DOHH2 (cell line): ENCODE results near the gene NEGR1.

Experiments
- H3F3A ChIP-seq: fragments of 200-600 bp; sonication (generic), shearing (Covaris generic); 2 replicates; pipeline ENCODE4 v1.6.0; 2016; ENCODE audit warnings: antibody characterized with exemption, mild to moderate bottlenecking; ENCODE audit not compliant: control insufficient read depth, insufficient read depth
- H3K27ac ChIP-seq: fragments of 200-600 bp; sonication (generic); 2 replicates; pipeline ENCODE4 v1.5.1; 2014; ENCODE audit warnings: low read depth, mild to moderate bottlenecking, low read length, moderate library complexity
- H3K27me3 ChIP-seq: fragments of 200-600 bp; sonication (generic); 2 replicates; pipeline ENCODE4 v1.6.1; 2014; ENCODE audit warnings: mild to moderate bottlenecking, low read length, mixed read lengths; ENCODE audit not compliant: control insufficient read depth
- H3K36me3 ChIP-seq: fragments of 200-600 bp; sonication (generic); 2 replicates; pipeline ENCODE4 v1.6.1; 2014; ENCODE audit warnings: mild to moderate bottlenecking, low read length, moderate library complexity, mixed read lengths; ENCODE audit not compliant: control insufficient read depth
- H3K4me1 ChIP-seq: fragments of 200-600 bp; sonication (generic); 2 replicates; pipeline ENCODE4 v1.6.1; 2014; ENCODE audit warnings: mild to moderate bottlenecking, low read length, mixed read lengths; ENCODE audit not compliant: control insufficient read depth
- H3K4me2 ChIP-seq: fragments of 200-600 bp; sonication (generic); 2 replicates; pipeline ENCODE4 v1.6.0; 2014; ENCODE audit warnings: mild to moderate bottlenecking, low read length, moderate library complexity
- H3K4me3 ChIP-seq: fragments of 200-600 bp; sonication (generic); 2 replicates; pipeline ENCODE4 v1.5.1; 2014; ENCODE audit warnings: mild to moderate bottlenecking, low read length, mixed read lengths
- H3K79me2 ChIP-seq: fragments of 200-600 bp; sonication (generic); 2 replicates; pipeline ENCODE4 v1.6.1; 2014; ENCODE audit warnings: mild to moderate bottlenecking, low read length, mixed read lengths; ENCODE audit not compliant: control insufficient read depth
- H3K9me2 ChIP-seq: fragments of 200-600 bp; sonication (generic); replicated peaks from 2 replicates; pipeline ENCODE4 v1.6.1; 2014; ENCODE audit warnings: mild to moderate bottlenecking, low read length, mixed read lengths; ENCODE audit not compliant: control insufficient read depth
- H3K9me3 ChIP-seq: fragments of 200-600 bp; sonication (generic); 2 replicates; pipeline ENCODE4 v1.6.1; 2014; ENCODE audit warnings: antibody characterized with exemption, low read length, mixed read lengths; ENCODE audit not compliant: control insufficient read depth, insufficient read depth
- H4K20me1 ChIP-seq: fragments of 200-600 bp; sonication (generic); 2 replicates; pipeline ENCODE4 v1.6.0; 2014; ENCODE audit warnings: low read depth, mild to moderate bottlenecking, antibody characterized with exemption, low read length, moderate library complexity; ENCODE audit not compliant: control insufficient read depth, insufficient read depth
- EZH2phosphoT487 ChIP-seq: fragments of 200-600 bp; sonication (generic); IDR thresholded peaks from 2 replicates; pipeline ENCODE4 v1.6.1; 2017; ENCODE audit warnings: borderline replicate concordance, mild to moderate bottlenecking, antibody characterized with exemption, low read length, moderate library complexity, mixed read lengths
- TF ChIP-seq, protein P1 (sequence below): fragments of 200-600 bp; sonication (generic); IDR thresholded peaks from one replicate; pipeline ENCODE4 v1.5.1; 2014; ENCODE audit warnings: antibody characterized with exemption, mild to moderate bottlenecking, low read depth, low read length; ENCODE audit not compliant: poor library complexity, severe bottlenecking

The NEGR1 gene

DNA sequence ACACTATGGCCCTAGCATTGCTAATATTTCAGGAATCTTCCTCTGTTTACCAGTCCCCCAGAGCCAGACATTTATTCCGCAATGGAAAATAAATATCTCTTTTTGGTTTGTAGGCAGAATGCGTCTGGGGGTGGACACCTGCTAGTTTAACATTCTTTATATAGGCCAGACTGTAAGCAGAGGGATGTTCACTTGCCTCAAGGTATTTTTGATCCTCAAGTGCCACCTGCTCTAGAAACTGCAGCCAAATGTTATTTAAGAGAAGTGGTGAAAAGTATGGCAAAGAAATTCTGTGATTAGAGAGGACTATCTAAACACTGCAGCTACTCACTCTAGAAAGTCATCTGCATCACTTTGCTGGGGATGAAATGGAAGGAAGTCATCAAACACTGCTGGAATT lies 164.7 kb downstream of the NEGR1 start:
- Histone ChIP-seq H3K4me1 (no peaks in the 10 kb centered on the region), H3K27me3 (no peaks in the 10 kb centered on the region), H3K4me3 (no peak overlapping the region), H3K36me3 (no peaks in the 10 kb centered on the region), H3K27ac (no peak overlapping the region), H3F3A (no peaks in the 10 kb centered on the region), H3K79me2 (no peaks in the 10 kb centered on the region), H3K9me2 (no peaks in the 10 kb centered on the region), H3K4me2 (no peak overlapping the region), H3K9me3 (no peaks in the 10 kb centered on the region), H4K20me1 (no peaks in the 10 kb centered on the region)
- TF ChIP-seq, protein P1, sequence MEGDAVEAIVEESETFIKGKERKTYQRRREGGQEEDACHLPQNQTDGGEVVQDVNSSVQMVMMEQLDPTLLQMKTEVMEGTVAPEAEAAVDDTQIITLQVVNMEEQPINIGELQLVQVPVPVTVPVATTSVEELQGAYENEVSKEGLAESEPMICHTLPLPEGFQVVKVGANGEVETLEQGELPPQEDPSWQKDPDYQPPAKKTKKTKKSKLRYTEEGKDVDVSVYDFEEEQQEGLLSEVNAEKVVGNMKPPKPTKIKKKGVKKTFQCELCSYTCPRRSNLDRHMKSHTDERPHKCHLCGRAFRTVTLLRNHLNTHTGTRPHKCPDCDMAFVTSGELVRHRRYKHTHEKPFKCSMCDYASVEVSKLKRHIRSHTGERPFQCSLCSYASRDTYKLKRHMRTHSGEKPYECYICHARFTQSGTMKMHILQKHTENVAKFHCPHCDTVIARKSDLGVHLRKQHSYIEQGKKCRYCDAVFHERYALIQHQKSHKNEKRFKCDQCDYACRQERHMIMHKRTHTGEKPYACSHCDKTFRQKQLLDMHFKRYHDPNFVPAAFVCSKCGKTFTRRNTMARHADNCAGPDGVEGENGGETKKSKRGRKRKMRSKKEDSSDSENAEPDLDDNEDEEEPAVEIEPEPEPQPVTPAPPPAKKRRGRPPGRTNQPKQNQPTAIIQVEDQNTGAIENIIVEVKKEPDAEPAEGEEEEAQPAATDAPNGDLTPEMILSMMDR, result no peak
- TF ChIP-seq EZH2phosphoT487, result no peak

DNA sequence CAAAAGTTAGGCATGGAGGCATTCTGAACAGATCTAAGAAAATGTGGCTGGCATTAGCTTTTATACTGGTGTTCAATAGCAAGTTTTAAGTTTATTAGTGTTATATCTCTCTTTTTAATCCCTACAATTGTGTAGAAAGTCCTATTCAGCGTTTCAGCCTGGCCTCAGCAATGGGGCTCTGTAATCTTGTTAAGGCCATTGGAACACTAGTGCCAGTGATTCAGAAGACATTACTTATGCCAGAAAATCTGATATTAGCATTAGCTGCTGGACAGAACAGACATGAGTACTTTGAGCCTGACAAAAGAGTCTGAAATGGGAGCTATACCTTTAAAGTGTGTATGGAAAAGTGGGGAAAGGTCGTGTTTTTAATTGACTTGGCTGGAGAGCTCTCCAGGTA lies 167.0 kb downstream of the NEGR1 start:
- H3K27ac ChIP-seq, result no peak overlapping the region
- H3F3A ChIP-seq, result no peaks in the 10 kb centered on the region
- H3K27me3 ChIP-seq, result no peaks in the 10 kb centered on the region
- no peak overlapping the region for H3K4me3 ChIP-seq
- no peaks in the 10 kb centered on the region for H3K36me3 ChIP-seq
- no peaks in the 10 kb centered on the region for H3K4me1 ChIP-seq
- no peak overlapping the region for H3K4me2 ChIP-seq
- no peaks in the 10 kb centered on the region for H3K9me3 ChIP-seq
- no peaks in the 10 kb centered on the region for H4K20me1 ChIP-seq
- H3K79me2 ChIP-seq, result no peaks in the 10 kb centered on the region
- TF ChIP-seq, protein P1, result no peak
- TF ChIP-seq EZH2phosphoT487, result no peak
- no peaks in the 10 kb centered on the region for H3K9me2 ChIP-seq

DNA sequence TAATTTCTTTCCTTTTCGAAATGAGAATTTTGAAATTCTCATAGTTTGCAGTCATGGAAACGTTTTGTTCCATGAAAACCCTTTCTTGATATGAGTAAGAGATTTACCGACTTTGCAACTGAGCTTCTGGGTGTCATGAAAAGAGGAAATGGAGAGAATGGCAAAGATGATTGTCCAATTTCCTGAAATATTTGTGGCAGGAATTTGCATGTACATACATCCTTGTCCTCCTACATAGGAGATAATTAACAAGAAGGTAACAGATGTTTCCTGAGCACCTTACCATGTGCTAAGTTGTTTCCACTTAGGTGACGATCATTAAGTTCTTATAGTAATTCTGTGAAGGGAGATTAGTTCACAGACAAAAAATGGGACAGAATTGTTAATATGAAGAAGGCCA lies 170.7 kb downstream of the NEGR1 start:
- H4K20me1 ChIP-seq, result no peaks in the 10 kb centered on the region
- H3K9me2 ChIP-seq, result no peaks in the 10 kb centered on the region
- H3K4me1 ChIP-seq, result no peaks in the 10 kb centered on the region
- no peaks in the 10 kb centered on the region for H3K36me3 ChIP-seq
- H3F3A ChIP-seq, result no peaks in the 10 kb centered on the region
- no peak overlapping the region for H3K4me3 ChIP-seq
- H3K27me3 ChIP-seq, result no peaks in the 10 kb centered on the region
- no peak overlapping the region for H3K27ac ChIP-seq
- H3K9me3 ChIP-seq, result no peaks in the 10 kb centered on the region
- H3K79me2 ChIP-seq, result no peaks in the 10 kb centered on the region
- no peak overlapping the region for H3K4me2 ChIP-seq
- TF ChIP-seq, protein P1, result no peak
- TF ChIP-seq EZH2phosphoT487, result no peak

DNA sequence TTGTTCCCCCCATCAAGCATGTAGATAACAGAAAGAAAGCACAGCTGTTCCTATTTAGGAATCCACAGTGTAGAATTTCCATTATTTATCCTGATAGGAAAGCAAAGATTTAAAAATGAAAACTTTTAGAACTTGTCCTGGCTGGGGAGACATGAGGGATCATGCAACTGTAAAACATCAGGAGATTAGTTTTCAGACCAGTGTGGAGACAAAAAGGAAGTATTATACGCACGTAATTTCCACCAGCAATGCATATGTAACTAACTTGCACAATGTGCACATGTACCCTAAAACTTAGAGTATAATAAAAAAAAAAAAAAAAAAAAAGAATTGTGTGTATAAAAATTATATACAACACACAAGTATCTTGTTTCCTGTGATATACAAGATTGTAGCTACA lies 172.4 kb downstream of the NEGR1 start:
- H3K9me3 ChIP-seq, result no peaks in the 10 kb centered on the region
- no peaks in the 10 kb centered on the region for H3K36me3 ChIP-seq
- no peaks in the 10 kb centered on the region for H3K79me2 ChIP-seq
- no peaks in the 10 kb centered on the region for H4K20me1 ChIP-seq
- H3F3A ChIP-seq, result no peaks in the 10 kb centered on the region
- no peaks in the 10 kb centered on the region for H3K27me3 ChIP-seq
- H3K27ac ChIP-seq, result no peak overlapping the region
- H3K4me2 ChIP-seq, result no peak overlapping the region
- TF ChIP-seq EZH2phosphoT487, result no peak
- TF ChIP-seq, protein P1, result no peak
- H3K4me3 ChIP-seq, result no peak overlapping the region
- H3K4me1 ChIP-seq, result no peaks in the 10 kb centered on the region
- no peaks in the 10 kb centered on the region for H3K9me2 ChIP-seq
